HCT116 (cell line): ENCODE data around the gene DRAP1. TPM values are rescaled to one million over a fixed set of nuclear protein-coding genes. Genes with fewer than 3 reads are reported as not detected.

Experiments
- ATAC-seq: fragments of 200-7000 bp; cut with Tn5 transposase; 2 replicates; pipeline ENCODE4 v1.9.1; 2020; ENCODE audit warnings: mild to moderate bottlenecking, moderate library complexity
- BruUV-seq: library from RNA; stranded (reverse); fragments of 400-500 nt; replicated peaks from 2 replicates; lab custom pipeline; 2021; lab: Mats Ljungman, UMichigan
- CTCF ChIA-PET: fragments of 300-600 bp; sonication (Branson Sonifier 250); formaldehyde crosslinking; loops from one replicate; lab custom pipeline; 2021; ENCODE audit warnings: antibody characterized with exemption; lab: Charles Lee
- POLR2A ChIA-PET: fragments of 300-600, 350-600 bp; sonication (Branson Sonifier 250); formaldehyde crosslinking; loops from one replicate; lab custom pipeline; 2021; ENCODE audit warnings: antibody characterized with exemption; lab: Charles Lee
- RAD21 ChIA-PET, 2 experiments: fragments of 300-600 bp; sonication (Branson Sonifier 250); formaldehyde crosslinking; loops; one replicate each; lab custom pipeline; 2023; ENCODE audit warnings: low total read pairs in 2 of 2; ENCODE audit not compliant: uncharacterized antibody in 2 of 2, unreplicated experiment in 2 of 2, low non-redundant PET in 1 of 2; lab: Charles Lee
- DNase-seq: peaks from one replicate; pipeline ENCODE4 v3.0.0-alpha.2; 2010; ENCODE audit warnings: low read depth, low spot score
- H2AFZ ChIP-seq: fragments of 200-600 bp; shearing (Covaris generic), sonication (generic); 2 replicates; pipeline ENCODE4 v1.6.1; 2017; ENCODE audit warnings: low read depth, mixed run types, mixed read lengths, antibody characterized with exemption, low read length; ENCODE audit not compliant: poor library complexity, severe bottlenecking
- H3K27ac ChIP-seq: 2 replicates; pipeline ENCODE4 v1.5.1; 2012; ENCODE audit warnings: low read depth, low read length
- H3K27me3 ChIP-seq: fragments of 200-600 bp; sonication (generic); 2 replicates; pipeline ENCODE4 v1.6.1; 2016; ENCODE audit warnings: mixed run types, low read length, mixed read lengths; ENCODE audit not compliant: insufficient read depth
- H3K36me3 ChIP-seq, 2 experiments: fragments of 200-500 bp in 1 of 2; fragments of 200-600 bp in 1 of 2; sonication (Bioruptor generic) in 1 of 2; sonication (generic) in 1 of 2; 2 replicates each; pipeline versions ENCODE4 v1.5.1 to v1.6.1; 2014 to 2016; ENCODE audit warnings: low read length in 2 of 2, inconsistent platforms in 1 of 2, mixed read lengths in 1 of 2, mixed run types in 1 of 2; ENCODE audit not compliant: insufficient read depth in 2 of 2, control insufficient read depth in 1 of 2
- H3K4me1 ChIP-seq, 2 experiments: fragments of 200-600 bp in 1 of 2; sonication (generic) in 1 of 2; 2 replicates each; pipeline versions ENCODE4 v1.5.1 to v1.6.1; 2012 to 2017; ENCODE audit warnings: low read length in 2 of 2, inconsistent platforms in 1 of 2, mild to moderate bottlenecking in 1 of 2, mixed read lengths in 1 of 2, mixed run types in 1 of 2, moderate library complexity in 1 of 2; ENCODE audit not compliant: insufficient read depth in 2 of 2, control insufficient read depth in 1 of 2
- H3K4me2 ChIP-seq: fragments of 200-600 bp; sonication (generic); 2 replicates; pipeline ENCODE4 v1.6.1; 2017; ENCODE audit warnings: mixed run types, low read length, mixed read lengths
- H3K4me3 ChIP-seq, 2 experiments: fragments of 200-600 bp in 1 of 2; sonication (generic) in 1 of 2; replicated peaks in 1 of 2; 2 replicates each; pipeline ENCODE4 v1.5.1; 2011 to 2016; ENCODE audit warnings: low read length in 2 of 2, control low read depth in 1 of 2, low read depth in 1 of 2, mild to moderate bottlenecking in 1 of 2, mixed read lengths in 1 of 2, mixed run types in 1 of 2
- H3K79me2 ChIP-seq: fragments of 200-600 bp; sonication (generic); 2 replicates; pipeline ENCODE4 v1.6.1; 2017; ENCODE audit warnings: mild to moderate bottlenecking, mixed run types, low read length, moderate library complexity, mixed read lengths; ENCODE audit not compliant: insufficient read depth
- H3K9ac ChIP-seq: fragments of 200-600 bp; sonication (generic); 2 replicates; pipeline ENCODE4 v1.6.1; 2016; ENCODE audit warnings: low read length, mixed read lengths
- H3K9me2 ChIP-seq: fragments of 200-600 bp; sonication (generic), shearing (Covaris generic); 2 replicates; pipeline ENCODE4 v1.6.1; 2017; ENCODE audit warnings: mixed run types, mild to moderate bottlenecking, moderate library complexity; ENCODE audit not compliant: insufficient read depth
- H3K9me3 ChIP-seq, 2 experiments: fragments of 200-500 bp in 1 of 2; fragments of 200-600 bp in 1 of 2; sonication (Bioruptor generic) in 1 of 2; sonication (generic) in 1 of 2; 2 replicates each; pipeline ENCODE4 v1.6.1; 2014 to 2017; ENCODE audit warnings: low read length in 2 of 2, mixed read lengths in 2 of 2, inconsistent platforms in 1 of 2, low read depth in 1 of 2, mild to moderate bottlenecking in 1 of 2, mixed run types in 1 of 2, moderate library complexity in 1 of 2; ENCODE audit not compliant: control insufficient read depth in 1 of 2, insufficient read depth in 1 of 2
- H4K20me1 ChIP-seq: fragments of 200-600 bp; sonication (generic), shearing (Covaris generic); 2 replicates; pipeline ENCODE4 v1.6.1; 2017; ENCODE audit warnings: mixed run types, mild to moderate bottlenecking, moderate library complexity; ENCODE audit not compliant: insufficient read depth
- CEBPB ChIP-seq: IDR thresholded peaks from 2 replicates; pipeline ENCODE4 v1.6.1; 2012; ENCODE audit warnings: low read depth
- EGR1 ChIP-seq: IDR thresholded peaks from 2 replicates; pipeline ENCODE4 v1.6.1; 2012; ENCODE audit warnings: low read depth
- ELF1 ChIP-seq: IDR thresholded peaks from 2 replicates; pipeline ENCODE4 v1.6.1; 2012; ENCODE audit warnings: low read depth, borderline replicate concordance
- EZH2phosphoT487 ChIP-seq: fragments of 200-600 bp; IDR thresholded peaks from 2 replicates; pipeline ENCODE4 v1.6.1; 2018; ENCODE audit warnings: antibody characterized with exemption, borderline replicate concordance
- FOSL1 ChIP-seq: IDR thresholded peaks from 2 replicates; pipeline ENCODE4 v1.6.1; 2012; ENCODE audit warnings: low read depth
- JUND ChIP-seq: IDR thresholded peaks from 2 replicates; pipeline ENCODE4 v1.6.1; 2012
- POLR2A ChIP-seq: IDR thresholded peaks from 2 replicates; pipeline ENCODE4 v1.7.0; 2011; ENCODE audit warnings: borderline replicate concordance; ENCODE audit not compliant: insufficient read depth, insufficient read length; ENCODE audit errors: extremely low read depth
- RAD21 ChIP-seq: IDR thresholded peaks from 2 replicates; pipeline ENCODE4 v1.6.1; 2012; ENCODE audit warnings: low read depth, mild to moderate bottlenecking
- REST ChIP-seq: IDR thresholded peaks from 2 replicates; pipeline ENCODE4 v1.6.1; 2012; ENCODE audit warnings: low read depth
- TCF7L2 ChIP-seq: IDR thresholded peaks from 2 replicates; pipeline ENCODE4 v1.7.0; 2011; ENCODE audit warnings: borderline replicate concordance, inconsistent platforms; ENCODE audit not compliant: insufficient read depth, insufficient read length; ENCODE audit errors: extremely low read depth
- ZNF274 ChIP-seq: fragments of 200-500 bp; sonication (Bioruptor generic); IDR thresholded peaks from 2 replicates; pipeline ENCODE4 v1.6.1; 2014; ENCODE audit warnings: mild to moderate bottlenecking, low read depth, low read length, inconsistent platforms
- intact Hi-C: fragments of 100-400 bp; cut with micrococcal nuclease; formaldehyde crosslinking; loops from 2 replicates; pipeline ENCODE4 v1.10.0; 2022
- total RNA-seq: library from RNA; stranded (reverse); gene quantifications from one replicate; pipeline ENCODE4 v1.2.1, GENCODE V29; 2021; ENCODE audit not compliant: unreplicated experiment

Gene DRAP1
- total RNA-seq, 1 experiment from 2014 or later, result 158 TPM

GRCh38 chr11:65947133-65947532, 27.9 kb downstream of the DRAP1 start:
- ChIA-PET POLR2A (no interaction called here), CTCF (no interaction called here), RAD21 (interaction anchor here in 1 of 2 experiments (0.6 kb wide), 1 partner anchor 49 kb away, joined by 5 read pairs; no protein-coding TSS in a partner anchor)
- Histone ChIP-seq H4K20me1 (no peaks in the 10 kb centered on the region), H2AFZ (no peak overlapping the region), H3K4me1 (no peaks in the 10 kb centered on the region), H3K27me3 (no peaks in the 10 kb centered on the region), H3K9ac (no peak overlapping the region), H3K4me3 (no peak overlapping the region), H3K79me2 (no peaks in the 10 kb centered on the region), H3K9me2 (no peaks in the 10 kb centered on the region), H3K27ac (no peak overlapping the region), H3K4me2 (no peak overlapping the region), H3K36me3 (no peaks in the 10 kb centered on the region), H3K9me3 (no peaks in the 10 kb centered on the region)
- ATAC-seq (no peak), DNase-seq (no peak)
- intact Hi-C loops, result no loop called here
- TF ChIP-seq EGR1 (no peak), ELF1 (no peak), RAD21 (no peak), TCF7L2 (no peak), ZNF274 (no peak), POLR2A (no peak), FOSL1 (no peak), CEBPB (no peak), EZH2phosphoT487 (no peak), REST (no peak), JUND (no peak)
- no TSS peak for BruUV-seq
